CD4-positive, alpha-beta memory T cell (primary cell): ENCODE measurements around the gene ZSCAN26. TPM values are rescaled to one million over a fixed set of nuclear protein-coding genes. Genes with fewer than 3 reads are reported as not detected.
A peak's percentile ranks its signal among the peaks of the same experiment; 100 is the strongest.

Experiments
- CTCF ChIA-PET: fragments of 350-600 bp; sonication (Branson Sonifier 250); formaldehyde crosslinking; loops from one replicate; lab custom pipeline; 2021; ENCODE audit warnings: inconsistent platforms; ENCODE audit not compliant: partially characterized antibody; lab: Charles Lee
- POLR2A ChIA-PET: fragments of 350-600 bp; sonication (Branson Sonifier 250); formaldehyde crosslinking; loops from one replicate; lab custom pipeline; 2021; ENCODE audit not compliant: partially characterized antibody; lab: Charles Lee
- DNase-seq, 5 donors: peaks; one replicate each; pipeline versions ENCODE4 v3.0.0 to v3.0.0-alpha.2; 2020 to 2022; ENCODE audit warnings: mixed read lengths in 1 of 5
- H3K27ac ChIP-seq: one replicate; pipeline ENCODE4 v1.7.0; 2013; ENCODE audit warnings: low read depth, low read length
- H3K27me3 ChIP-seq: 2 replicates; pipeline ENCODE4 v1.7.0; 2013; ENCODE audit warnings: mild to moderate bottlenecking, low read length, moderate library complexity; ENCODE audit not compliant: insufficient read depth
- H3K36me3 ChIP-seq: 2 replicates; pipeline ENCODE4 v1.7.0; 2013; ENCODE audit warnings: mild to moderate bottlenecking, low read length, moderate library complexity; ENCODE audit not compliant: insufficient read depth
- H3K4me1 ChIP-seq: 2 replicates; pipeline ENCODE4 v1.7.0; 2013; ENCODE audit warnings: mild to moderate bottlenecking, low read length, moderate library complexity; ENCODE audit not compliant: insufficient read depth
- H3K4me3 ChIP-seq, 2 donors: one replicate each; pipeline ENCODE4 v1.7.0; 2013; ENCODE audit warnings: low read length in 2 of 2, mild to moderate bottlenecking in 1 of 2
- H3K9me3 ChIP-seq, 2 donors: one replicate each; pipeline ENCODE4 v1.7.0; 2013; ENCODE audit warnings: low read length in 2 of 2, control low read depth in 1 of 2; ENCODE audit not compliant: control insufficient read depth in 1 of 2
- H3K27ac Mint-ChIP-seq, 7 donors: one replicate each; pipeline ENCODE4 v1.8.0; 2020 to 2021; ENCODE audit warnings: mixed read lengths in 7 of 7, mild to moderate bottlenecking in 6 of 7, inconsistent platforms in 3 of 7, moderate library complexity in 3 of 7
- H3K27me3 Mint-ChIP-seq, 2 donors: one replicate each; pipeline ENCODE4 v1.8.0; 2020 to 2021; ENCODE audit warnings: mixed read lengths in 2 of 2
- H3K36me3 Mint-ChIP-seq, 2 donors: one replicate each; pipeline ENCODE4 v1.8.0; 2020 to 2021; ENCODE audit warnings: mixed read lengths in 2 of 2, inconsistent platforms in 1 of 2, mild to moderate bottlenecking in 1 of 2
- H3K4me1 Mint-ChIP-seq, 4 donors: one replicate each; pipeline ENCODE4 v1.8.0; 2020 to 2021; ENCODE audit warnings: mixed read lengths in 4 of 4, mild to moderate bottlenecking in 1 of 4
- H3K4me3 Mint-ChIP-seq, 8 donors: one replicate each; pipeline ENCODE4 v1.8.0; 2020 to 2021; ENCODE audit warnings: mixed read lengths in 8 of 8, mild to moderate bottlenecking in 7 of 8, moderate library complexity in 6 of 8, inconsistent platforms in 3 of 8
- H3K9me3 Mint-ChIP-seq, 8 donors: one replicate each; pipeline ENCODE4 v1.8.0; 2020 to 2021; ENCODE audit warnings: mixed read lengths in 8 of 8, mild to moderate bottlenecking in 5 of 8, inconsistent platforms in 3 of 8, moderate library complexity in 1 of 8
- intact Hi-C: fragments of 100-400 bp; cut with micrococcal nuclease; formaldehyde crosslinking; loops from one replicate; pipeline ENCODE4 v1.15.1; 2023
- polyA plus RNA-seq, 2 donors: library from polyadenylated mRNA; unstranded; fragments of 300-500 nt; fragmentation: Illumina TruSeq; gene quantifications; one replicate each; pipeline ENCODE4 v1.2.3, GENCODE V29; 2021
- total RNA-seq, 2 experiments: library from RNA; stranded (reverse); gene quantifications; one replicate each; pipeline ENCODE4 v1.2.3, GENCODE V29; 2021

Gene ZSCAN26
- total and polyA plus RNA-seq, 4 experiments from 2014 or later: 13.1 to 26.5 (median 18.8) TPM

GRCh38 chr6:28245206-28245941 lies 21.6 kb upstream of the ZSCAN26 start:
- ChIA-PET POLR2A (no interaction called here), CTCF (no interaction called here)
- Mint-ChIP-seq H3K9me3 (no peaks in the 10 kb centered on the region), H3K36me3 (peaks cover 49 to 51% of the 10 kb centered on the region in 2 donors), H3K27me3 (no peaks in the 10 kb centered on the region), H3K4me3 (no peak overlapping the region), H3K4me1 (peaks cover 6 to 18% (median 11%) of the 10 kb centered on the region in 4 donors), H3K27ac (no peak overlapping the region)
- Histone ChIP-seq H3K4me3 (no peak overlapping the region), H3K27me3 (no peaks in the 10 kb centered on the region), H3K27ac (no peak overlapping the region), H3K9me3 (no peaks in the 10 kb centered on the region), H3K36me3 (peaks cover 39% of the 10 kb centered on the region), H3K4me1 (peaks cover 4% of the 10 kb centered on the region)
- no peak for DNase-seq
- intact Hi-C loops: no loop called here

GRCh38 chr6:28248916-28249315 lies 18.0 kb upstream of the ZSCAN26 start:
- no peaks in the 10 kb centered on the region for H3K9me3 ChIP-seq
- H3K4me3 Mint-ChIP-seq: no peak overlapping the region
- intact Hi-C loops: no loop called here
- no peak overlapping the region for H3K4me3 ChIP-seq
- peaks cover 44 to 59% of the 10 kb centered on the region in 2 donors for H3K36me3 Mint-ChIP-seq
- no peaks in the 10 kb centered on the region for H3K27me3 Mint-ChIP-seq
- no peak overlapping the region for H3K27ac ChIP-seq
- H3K9me3 Mint-ChIP-seq: peaks cover 0 to 2% (median 0%) of the 10 kb centered on the region in 8 donors
- H3K36me3 ChIP-seq: peaks cover 39% of the 10 kb centered on the region
- CTCF ChIA-PET: interaction anchor here (0.8 kb wide), 1 partner anchor 20 kb away, joined by 3 read pairs; no protein-coding TSS in a partner anchor
- no peak overlapping the region for H3K27ac Mint-ChIP-seq
- POLR2A ChIA-PET: interaction anchor here (5.5 kb wide), 1 partner anchor 17 kb away, joined by 111 read pairs; the partner anchor contains the start of gene ZSCAN26
- H3K4me1 Mint-ChIP-seq: peaks cover 23 to 41% (median 31%) of the 10 kb centered on the region in 4 donors
- peaks cover 22% of the 10 kb centered on the region for H3K4me1 ChIP-seq
- no peak for DNase-seq
- H3K27me3 ChIP-seq: no peaks in the 10 kb centered on the region

DNA sequence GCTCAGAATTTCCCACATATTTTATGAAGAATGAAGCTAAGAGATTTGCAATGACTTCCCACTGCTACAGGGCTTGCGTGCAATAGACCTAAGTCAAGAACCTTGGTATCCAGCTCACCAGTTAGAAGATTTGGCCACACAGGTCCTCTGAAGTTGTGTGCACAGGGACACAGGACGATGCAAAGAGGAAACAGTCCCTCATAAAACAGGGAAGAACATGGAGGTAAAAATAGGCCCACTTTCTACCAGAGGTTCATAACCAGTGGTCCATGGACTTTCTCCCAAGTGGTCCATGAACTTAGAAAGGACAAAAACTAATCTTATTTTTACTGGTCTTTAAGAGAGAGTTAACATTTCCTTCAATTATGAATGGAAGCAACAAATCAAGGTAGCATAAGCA lies 16.2 kb upstream of the ZSCAN26 start:
- ChIA-PET POLR2A (interaction anchor here (1.9 to 5.5 kb wide), 2 partner anchors 15 to 109 kb away, joined by 21 to 111 read pairs; partner anchors contain the start of genes ZKSCAN8 and ZSCAN26), CTCF (interaction anchor here (0.9 kb wide), 1 partner anchor 105 kb away, joined by 4 read pairs; no protein-coding TSS in a partner anchor)
- H3K4me1 ChIP-seq: peaks cover 22% of the 10 kb centered on the region
- Mint-ChIP-seq H3K4me3 (peak overlapping the region; percentile 77 to 96 (median 83)), H3K4me1 (peaks cover 23 to 41% (median 31%) of the 10 kb centered on the region in 4 donors), H3K36me3 (peaks cover 30 to 42% of the 10 kb centered on the region in 2 donors), H3K9me3 (peaks cover 0 to 2% (median 0%) of the 10 kb centered on the region in 8 donors), H3K27ac (peak overlapping the region in 6 of 7 donors; percentile 17 to 90 (median 66)), H3K27me3 (no peaks in the 10 kb centered on the region)
- no peak for DNase-seq
- no peak overlapping the region for H3K4me3 ChIP-seq
- H3K36me3 ChIP-seq: peaks cover 29% of the 10 kb centered on the region
- H3K27ac ChIP-seq: no peak overlapping the region
- no peaks in the 10 kb centered on the region for H3K27me3 ChIP-seq
- intact Hi-C loops: loop anchor here (5.0 kb wide), 1 partner anchor 863 kb away; the partner anchor contains the start of gene ZNF391
- H3K9me3 ChIP-seq: no peaks in the 10 kb centered on the region

DNA sequence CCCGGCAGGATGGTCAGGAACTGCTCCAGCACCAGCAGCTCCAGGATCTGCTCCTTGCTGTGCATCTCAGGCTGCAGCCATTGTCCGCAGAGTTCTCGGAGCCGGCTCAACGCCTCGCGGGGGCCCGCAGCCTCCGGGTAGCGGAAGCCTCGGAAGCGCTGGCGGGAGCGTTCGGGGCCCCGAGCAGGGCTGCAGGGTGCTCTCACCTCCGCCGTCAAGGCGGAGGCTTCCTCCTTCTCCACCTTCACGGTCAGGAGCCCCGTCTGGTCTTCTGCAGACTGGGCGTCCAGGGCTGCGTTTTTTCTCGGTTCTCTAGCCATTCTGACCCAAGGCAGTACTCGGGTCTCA lies 15.3 kb upstream of the ZSCAN26 start:
- Histone ChIP-seq H3K36me3 (peaks cover 21% of the 10 kb centered on the region), H3K4me3 (peak overlapping the region; percentile 98 to 99), H3K9me3 (no peaks in the 10 kb centered on the region), H3K27me3 (no peaks in the 10 kb centered on the region), H3K4me1 (peaks cover 22% of the 10 kb centered on the region), H3K27ac (peak overlapping the region; percentile 52)
- intact Hi-C loops: loop anchor here (1.0 to 5.0 kb wide), 7 partner anchors 16 to 864 kb away; partner anchors contain the start of genes ZNF391, ZSCAN12, ZSCAN26 and ZSCAN31
- POLR2A ChIA-PET: interaction anchor here (0.6 to 5.5 kb wide), 14 partner anchors 9 to 612 kb away, joined by 3 to 111 read pairs (median 4); partner anchors contain the start of genes PGBD1, ZKSCAN3, ZKSCAN8 and ZSCAN16
- H3K4me3 Mint-ChIP-seq: peak overlapping the region; percentile 94 to 99 (median 97)
- H3K36me3 Mint-ChIP-seq: peaks cover 22 to 33% of the 10 kb centered on the region in 2 donors
- peak overlapping the region; percentile 75 to 95 (median 89) for H3K27ac Mint-ChIP-seq
- DNase-seq: peak in 2 of 5 donors; percentile 42 to 43
- no peaks in the 10 kb centered on the region for H3K27me3 Mint-ChIP-seq
- peaks cover 0 to 3% (median 0%) of the 10 kb centered on the region in 8 donors for H3K9me3 Mint-ChIP-seq
- peaks cover 22 to 41% (median 31%) of the 10 kb centered on the region in 4 donors for H3K4me1 Mint-ChIP-seq
- CTCF ChIA-PET: interaction anchor here (0.6 to 2.7 kb wide), 6 partner anchors 15 to 110 kb away, joined by 3 to 23 read pairs (median 8); partner anchors contain the start of genes ZKSCAN3, ZKSCAN8 and ZSCAN26

DNA sequence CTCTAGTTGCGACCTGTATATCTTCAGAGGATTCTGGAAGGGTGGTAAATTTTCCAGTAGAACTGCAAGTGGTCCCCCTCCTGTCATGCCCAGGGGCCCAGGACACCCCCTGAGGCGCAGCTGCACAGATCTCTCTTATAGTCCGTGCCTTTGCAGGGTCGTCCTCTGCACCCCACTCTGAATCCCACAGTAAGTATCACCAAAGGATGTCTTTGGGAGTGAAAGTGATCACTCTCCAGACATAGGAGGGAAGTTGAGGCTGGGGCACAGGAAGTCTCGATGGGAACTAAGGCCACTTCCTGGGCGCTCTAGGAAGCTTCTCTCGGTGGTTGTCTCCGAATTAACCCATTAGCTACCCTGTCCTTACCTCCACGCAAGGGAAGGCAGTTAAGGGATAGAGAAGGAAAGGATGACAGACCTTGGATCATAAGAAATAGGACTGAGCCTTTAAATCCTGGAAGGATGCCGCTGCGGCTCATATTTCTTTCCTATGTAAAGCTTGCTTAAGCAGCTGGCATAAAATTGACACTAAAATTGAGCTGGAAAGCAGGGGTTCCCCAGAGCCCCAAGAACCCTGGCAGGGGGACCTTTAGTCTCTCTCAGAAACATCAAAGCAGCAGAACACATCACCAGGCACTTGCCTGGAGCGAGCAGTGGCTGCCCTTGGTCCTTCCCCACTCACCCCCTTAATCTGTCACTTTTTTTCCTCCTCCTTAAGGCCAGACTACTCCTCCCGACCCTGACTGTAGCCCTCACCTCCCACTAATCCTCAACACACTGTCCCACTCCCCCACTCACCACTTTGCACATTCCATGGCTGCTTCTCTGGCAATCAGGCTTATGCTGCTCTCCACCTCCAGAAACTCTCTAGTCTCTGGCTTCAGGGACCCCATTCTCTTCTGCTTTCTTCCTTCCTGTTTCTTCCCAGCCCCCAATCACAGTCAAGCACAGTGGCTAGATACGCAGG lies 14.7 kb upstream of the ZSCAN26 start, which contains the start of gene ZKSCAN4:
ZKSCAN4 (minus strand) TSS at position 261 of the 967 bp plus-strand sequence. CDS start 289 bp downstream, outside the sequence.
- Histone ChIP-seq H3K4me3 (peak within 1 kb of the TSS; percentile 98 to 99), H3K9me3 (no peaks in the 10 kb centered on the region), H3K4me1 (peaks cover 22% of the 10 kb centered on the region), H3K27me3 (no peaks in the 10 kb centered on the region), H3K27ac (peak within 1 kb of the TSS; percentile 52), H3K36me3 (peaks cover 14% of the 10 kb centered on the region)
- ChIA-PET POLR2A (interaction anchor here (0.6 to 5.5 kb wide), 19 partner anchors 8 to 611 kb away, joined by 3 to 111 read pairs (median 3); partner anchors contain the start of genes PGBD1, ZKSCAN3, ZKSCAN8 and ZSCAN16), CTCF (interaction anchor here (0.6 to 2.7 kb wide), 8 partner anchors 14 to 148 kb away, joined by 3 to 23 read pairs (median 4); partner anchors contain the start of genes ZKSCAN3, ZKSCAN8 and ZSCAN26)
- Mint-ChIP-seq H3K4me1 (peaks cover 22 to 38% (median 31%) of the 10 kb centered on the region in 4 donors), H3K4me3 (peak within 1 kb of the TSS; percentile 94 to 99 (median 97)), H3K27ac (peak within 1 kb of the TSS; percentile 75 to 95 (median 89)), H3K9me3 (peaks cover 0 to 3% (median 0%) of the 10 kb centered on the region in 8 donors), H3K27me3 (no peaks in the 10 kb centered on the region), H3K36me3 (peaks cover 16 to 26% of the 10 kb centered on the region in 2 donors)
- intact Hi-C loops: loop anchor here (1.0 to 5.0 kb wide), 7 partner anchors 15 to 865 kb away; partner anchors contain the start of genes ZNF391, ZSCAN12, ZSCAN26 and ZSCAN31
- peak; percentile 79 to 82 (median 80) for DNase-seq

DNA sequence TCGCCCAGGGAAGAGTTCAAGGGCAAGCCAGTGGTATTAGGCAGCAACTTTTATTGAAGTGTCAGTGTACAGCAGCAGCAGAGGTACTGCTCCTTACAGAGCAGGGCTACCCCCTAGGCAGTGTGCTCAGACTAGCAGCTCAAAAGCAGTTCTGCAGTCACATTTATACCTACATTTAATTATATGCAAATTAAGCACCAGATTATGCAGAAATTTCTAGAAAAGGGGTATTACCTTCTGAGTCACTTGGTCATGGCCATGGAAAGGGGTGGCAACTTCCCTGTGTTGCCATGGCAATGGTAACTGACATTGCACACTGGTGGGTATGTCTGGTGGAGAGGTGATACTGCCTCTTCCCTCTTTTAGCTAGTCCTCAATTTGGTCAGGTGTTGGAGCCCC lies 12.8 kb upstream of the ZSCAN26 start:
- H3K4me3 Mint-ChIP-seq: peak overlapping the region in 1 of 8 donors; percentile 35
- peaks cover 18 to 39% (median 31%) of the 10 kb centered on the region in 4 donors for H3K4me1 Mint-ChIP-seq
- Histone ChIP-seq H3K9me3 (no peaks in the 10 kb centered on the region), H3K4me1 (peaks cover 22% of the 10 kb centered on the region), H3K27me3 (no peaks in the 10 kb centered on the region), H3K36me3 (peaks cover 5% of the 10 kb centered on the region), H3K4me3 (no peak overlapping the region), H3K27ac (no peak overlapping the region)
- no peak for DNase-seq
- CTCF ChIA-PET: interaction anchor here (0.8 to 2.7 kb wide), 4 partner anchors 13 to 113 kb away, joined by 3 to 15 read pairs (median 8); partner anchors contain the start of genes ZKSCAN8 and ZSCAN26
- peak overlapping the region in 1 of 7 donors; percentile 15 for H3K27ac Mint-ChIP-seq
- peaks cover 0 to 4% (median 0%) of the 10 kb centered on the region in 8 donors for H3K9me3 Mint-ChIP-seq
- peaks cover 4% of the 10 kb centered on the region in 2 donors for H3K27me3 Mint-ChIP-seq
- peaks cover 4 to 15% of the 10 kb centered on the region in 2 donors for H3K36me3 Mint-ChIP-seq
- POLR2A ChIA-PET: interaction anchor here (1.2 to 5.5 kb wide), 2 partner anchors 12 to 114 kb away, joined by 4 to 111 read pairs; partner anchors contain the start of gene ZSCAN26
- intact Hi-C loops: loop anchor here (5.0 kb wide), 1 partner anchor 867 kb away; the partner anchor contains the start of gene ZNF391
